K562 (cell line): ENCODE results near the gene RNF152. TPM values are rescaled to one million over a fixed set of nuclear protein-coding genes. Genes with fewer than 3 reads are reported as not detected.
A peak's percentile ranks its signal among the peaks of the same experiment; 100 is the strongest.

ENCODE experiments used
- ATAC-seq: fragments of 200-7000 bp; cut with Tn5 transposase; 3 replicates; pipeline ENCODE4 v1.9.1; 2020; ENCODE audit warnings: moderate library complexity
- BruUV-seq: library from RNA; stranded (reverse); fragments of 400-500 nt; replicated peaks from 2 replicates; lab custom pipeline; 2021; lab: Mats Ljungman, UMichigan
- CTCF ChIA-PET: fragments of 300-600 bp; formaldehyde crosslinking; extraction: SDS; loops from one replicate; lab custom pipeline; 2021; ENCODE audit warnings: low intra/inter-chr PET ratio; lab: Yijun Ruan, JAX
- POLR2A ChIA-PET: fragments of 300-600, 350-650 bp; sonication (Branson Sonifier 250); formaldehyde crosslinking; extraction: SDS; loops from one replicate; lab custom pipeline; 2021; ENCODE audit warnings: antibody characterized with exemption, inconsistent platforms; lab: Yijun Ruan, JAX
- DNase-seq, 4 experiments: peaks; one replicate each; pipeline versions ENCODE4 v3.0.0 to v3.0.0-alpha.2; 2011 to 2018; ENCODE audit warnings: low spot score in 3 of 4, mixed read lengths in 3 of 4; ENCODE audit errors: extremely low read depth in 1 of 4
- FAIRE-seq: peaks from 2 replicates; lab custom pipeline; 2011; peaks lifted over from hg19 to GRCh38; lab: Jason Lieb, UNC
- H2AFZ ChIP-seq: 2 replicates; pipeline ENCODE4 v1.6.0; 2011; ENCODE audit warnings: low read depth, low read length, control low read depth, inconsistent platforms
- H3K27ac ChIP-seq: fragments of 200-600 bp; 3 replicates; pipeline ENCODE4 v1.8.0; 2011; ENCODE audit warnings: low read depth, mild to moderate bottlenecking, control low read depth, inconsistent platforms, low read length, moderate library complexity, mixed read lengths; ENCODE audit errors: extremely low read depth
- H3K27me3 ChIP-seq, 2 experiments: fragments of 300-600 bp in 1 of 2; 2 replicates in 1 of 2; 3 replicates in 1 of 2; pipeline versions ENCODE4 v1.6.0 to v1.8.0; 2011; ENCODE audit warnings: inconsistent platforms in 2 of 2, low read length in 2 of 2, mild to moderate bottlenecking in 1 of 2, mixed read lengths in 1 of 2, moderate library complexity in 1 of 2; ENCODE audit not compliant: control insufficient read depth in 2 of 2, insufficient read depth in 2 of 2
- H3K36me3 ChIP-seq: fragments of 300-600 bp; 3 replicates; pipeline ENCODE4 v1.8.0; 2011; ENCODE audit warnings: mild to moderate bottlenecking, low read length, inconsistent platforms; ENCODE audit not compliant: control insufficient read depth, insufficient read depth
- H3K4me1 ChIP-seq, 2 experiments: fragments of 200-600 bp in 1 of 2; replicated peaks in 1 of 2; 2 replicates in 1 of 2; 3 replicates in 1 of 2; pipeline versions ENCODE4 v1.5.1 to v1.8.0; 2011; ENCODE audit warnings: inconsistent platforms in 2 of 2, low read length in 2 of 2, mild to moderate bottlenecking in 1 of 2, mixed read lengths in 1 of 2, moderate library complexity in 1 of 2; ENCODE audit not compliant: control insufficient read depth in 2 of 2, insufficient read depth in 2 of 2
- H3K4me2 ChIP-seq: 2 replicates; pipeline ENCODE4 v1.6.1; 2011; ENCODE audit warnings: low read length, control low read depth, inconsistent platforms, mixed read lengths; ENCODE audit not compliant: insufficient read depth
- H3K4me3 ChIP-seq: fragments of 200-600 bp; sonication (generic), shearing (Covaris generic); 2 replicates; pipeline ENCODE4 v1.5.1; 2016; ENCODE audit warnings: control low read depth, inconsistent platforms
- H3K79me2 ChIP-seq: fragments of 200-600 bp; 3 replicates; pipeline ENCODE4 v1.8.0; 2011; ENCODE audit warnings: low read length, inconsistent platforms; ENCODE audit not compliant: control insufficient read depth, insufficient read depth
- H3K9ac ChIP-seq, 2 experiments: 2 replicates each; pipeline versions ENCODE4 v1.6.0 to v1.6.1; 2011; ENCODE audit warnings: low read depth in 2 of 2, low read length in 2 of 2, control low read depth in 1 of 2, inconsistent platforms in 1 of 2, mild to moderate bottlenecking in 1 of 2, mixed read lengths in 1 of 2; ENCODE audit not compliant: insufficient read depth in 1 of 2
- H3K9me1 ChIP-seq: one replicate; pipeline ENCODE4 v1.6.0; 2011; ENCODE audit warnings: inconsistent platforms, mild to moderate bottlenecking, low read length, moderate library complexity; ENCODE audit not compliant: control insufficient read depth, insufficient read depth
- H3K9me3 ChIP-seq: replicated peaks from 2 replicates; pipeline ENCODE4 v1.5.1; 2011; ENCODE audit warnings: low read depth, low read length, inconsistent platforms; ENCODE audit not compliant: control insufficient read depth, insufficient read depth
- H4K20me1 ChIP-seq: replicated peaks from 2 replicates; pipeline ENCODE4 v1.6.1; 2011; ENCODE audit warnings: low read length, inconsistent platforms, mixed read lengths; ENCODE audit not compliant: control insufficient read depth, insufficient read depth
- CEBPG ChIP-seq, 3 experiments: fragments of 200-800 bp in 1 of 3; sonication (Bioruptor generic) in 1 of 3; sonication (generic) in 1 of 3; formaldehyde crosslinking in 1 of 3; IDR thresholded peaks in 2 of 3; conservative IDR thresholded peaks in 1 of 3; 2 replicates each; pipeline versions ENCODE4 v1.6.1 to v1.8.0; 2016 to 2022; ENCODE audit warnings: missing compliant biosample characterization in 2 of 3, missing genetic modification characterization in 2 of 3, mild to moderate bottlenecking in 1 of 3, missing genetic modification reagents in 1 of 3
- MEIS2 ChIP-seq: fragments of 450-650 bp; IDR thresholded peaks from 2 replicates; pipeline ENCODE4 v1.6.1; 2014; ENCODE audit warnings: mild to moderate bottlenecking; ENCODE audit not compliant: partially characterized antibody
- RBFOX2 ChIP-seq: fragments of 200-400 bp; formaldehyde crosslinking; IDR thresholded peaks from 2 replicates; pipeline ENCODE4 v1.6.1; 2017; ENCODE audit warnings: low read depth, mild to moderate bottlenecking, low read length, moderate library complexity
- WGBS: fragments of 100-300 bp; shearing (Covaris generic); methylation state at CpG from one replicate; pipeline ENCODE4 v1.1.6; 2016; ENCODE audit warnings: low coverage, mixed read lengths; ENCODE audit not compliant: insufficient coverage; ENCODE audit errors: missing lambda C conversion rate; 5-methylcytosine and 5-hydroxymethylcytosine counted together
- in situ Hi-C: fragments of 300-500 bp; cut with MboI; formaldehyde crosslinking; loops from 4 replicates; pipeline ENCODE4 v1.15.0; 2018; ENCODE audit warnings: inconsistent platforms, mixed read lengths
- intact Hi-C: fragments of 100-400 bp; cut with micrococcal nuclease; formaldehyde crosslinking; loops from 2 replicates; pipeline ENCODE4 v1.14.2; 2022
- polyA plus RNA-seq, 8 experiments: library from polyadenylated mRNA; depleted of rRNA in 4 of 8; stranded (reverse) in 5 of 8; unstranded in 3 of 8; fragments of >200 nt; fragmentation: Nextera tagmentation in 2 of 8; fragmentation: Illumina TruSeq in 1 of 8; extraction: Ambion mirVana in 2 of 8; extraction: Trizol in 1 of 8; gene quantifications; 2 replicates each; pipeline versions ENCODE4 v1.2.1 to v1.2.3, GENCODE V29; 2011 to 2014; ENCODE audit warnings: inconsistent platforms in 1 of 8, missing spikeins in 1 of 8
- total RNA-seq, 7 experiments: library from RNA; depleted of rRNA in 6 of 7; stranded (reverse); fragments of >200 nt in 6 of 7; fragmentation: Illumina TruSeq in 2 of 7; extraction: Trizol in 2 of 7; gene quantifications; 2 replicates each; pipeline versions ENCODE4 v1.2.1 to v1.2.3, GENCODE V29; 2011 to 2021; ENCODE audit warnings: low replicate concordance in 1 of 7
- TF ChIP-seq, protein P1 (sequence below): fragments of 200-800 bp; sonication (Bioruptor generic); IDR thresholded peaks from 2 replicates; pipeline ENCODE4 v1.6.1; 2017; ENCODE audit warnings: missing genetic modification characterization, missing compliant biosample characterization

Gene RNF152
- total and polyA plus RNA-seq, 9 of the 15 experiments (the other 6 are each of a cell fraction or from before 2014, with no cell fraction given): 0.04 to 0.05 TPM; not detected in 7

DNA sequence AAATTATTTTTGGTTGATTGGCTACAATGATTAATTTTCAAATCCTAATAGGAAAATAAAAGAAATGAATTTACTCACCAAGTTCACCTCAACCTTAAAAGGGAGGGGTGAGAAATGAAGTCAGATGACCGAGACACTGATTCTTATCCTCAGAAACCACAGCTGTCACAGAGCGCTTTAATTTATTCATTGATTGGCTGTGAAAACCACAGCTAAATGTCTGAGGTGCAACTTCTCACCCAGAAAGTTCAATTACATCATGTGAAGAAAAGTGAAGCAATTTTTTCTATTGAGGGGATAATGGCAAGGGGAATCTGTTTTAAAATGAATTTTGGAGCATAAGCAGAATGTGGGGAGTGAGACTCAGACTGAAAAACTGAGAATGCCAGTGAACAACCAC lies 128.4 kb downstream of the RNF152 start:
- Histone ChIP-seq H3K27ac (no peak overlapping the region), H3K9me1 (no peaks in the 10 kb centered on the region), H3K27me3 (no peaks in the 10 kb centered on the region), H3K79me2 (no peaks in the 10 kb centered on the region), H3K9me3 (no peaks in the 10 kb centered on the region), H3K36me3 (no peaks in the 10 kb centered on the region), H3K9ac (no peak overlapping the region), H3K4me3 (no peak overlapping the region), H2AFZ (no peak overlapping the region), H3K4me1 (no peaks in the 10 kb centered on the region), H4K20me1 (no peaks in the 10 kb centered on the region), H3K4me2 (no peak overlapping the region)
- FAIRE-seq (no peak), ATAC-seq (no peak), DNase-seq (no peak)
- BruUV-seq: no TSS peak
- TF ChIP-seq, protein P1, sequence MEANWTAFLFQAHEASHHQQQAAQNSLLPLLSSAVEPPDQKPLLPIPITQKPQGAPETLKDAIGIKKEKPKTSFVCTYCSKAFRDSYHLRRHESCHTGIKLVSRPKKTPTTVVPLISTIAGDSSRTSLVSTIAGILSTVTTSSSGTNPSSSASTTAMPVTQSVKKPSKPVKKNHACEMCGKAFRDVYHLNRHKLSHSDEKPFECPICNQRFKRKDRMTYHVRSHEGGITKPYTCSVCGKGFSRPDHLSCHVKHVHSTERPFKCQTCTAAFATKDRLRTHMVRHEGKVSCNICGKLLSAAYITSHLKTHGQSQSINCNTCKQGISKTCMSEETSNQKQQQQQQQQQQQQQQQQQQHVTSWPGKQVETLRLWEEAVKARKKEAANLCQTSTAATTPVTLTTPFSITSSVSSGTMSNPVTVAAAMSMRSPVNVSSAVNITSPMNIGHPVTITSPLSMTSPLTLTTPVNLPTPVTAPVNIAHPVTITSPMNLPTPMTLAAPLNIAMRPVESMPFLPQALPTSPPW: peak; percentile 12; the same call in 1 of the 2 replicates
- TF ChIP-seq CEBPG (CRISPR knock-in tag; IDR thresholded peaks at IDR 0.05) (no peak), CEBPG (tag; conservative IDR thresholded peaks at IDR 0.05 in 1 of 2, IDR thresholded peaks at IDR 0.05 in 1 of 2) (peak; percentile 41 to 65; a peak in 3 of 4 replicates), RBFOX2 (no peak), MEIS2 (peak; percentile 50)
- in situ Hi-C loops (no loop called here), intact Hi-C loops (no loop called here)
- WGBS: 6% methylated on average over 2 of the region's 2 CpGs
- ChIA-PET CTCF (no interaction called here), POLR2A (no interaction called here)
